Activated T-cell treated with anti-CD3 and anti-CD28 coated beads for 48 hours (primary cell): ENCODE data around the gene AFF1.
"Not testable (repeated sequence)": the region's sequence is repeated elsewhere in the genome, so short reads cannot be mapped to it uniquely, and the experiment has no call there.

ENCODE experiments used
- DNase-seq: peaks from one replicate; pipeline ENCODE4 v3.0.0-alpha.2; 2020; ENCODE audit warnings: low read depth

Gene AFF1

DNA sequence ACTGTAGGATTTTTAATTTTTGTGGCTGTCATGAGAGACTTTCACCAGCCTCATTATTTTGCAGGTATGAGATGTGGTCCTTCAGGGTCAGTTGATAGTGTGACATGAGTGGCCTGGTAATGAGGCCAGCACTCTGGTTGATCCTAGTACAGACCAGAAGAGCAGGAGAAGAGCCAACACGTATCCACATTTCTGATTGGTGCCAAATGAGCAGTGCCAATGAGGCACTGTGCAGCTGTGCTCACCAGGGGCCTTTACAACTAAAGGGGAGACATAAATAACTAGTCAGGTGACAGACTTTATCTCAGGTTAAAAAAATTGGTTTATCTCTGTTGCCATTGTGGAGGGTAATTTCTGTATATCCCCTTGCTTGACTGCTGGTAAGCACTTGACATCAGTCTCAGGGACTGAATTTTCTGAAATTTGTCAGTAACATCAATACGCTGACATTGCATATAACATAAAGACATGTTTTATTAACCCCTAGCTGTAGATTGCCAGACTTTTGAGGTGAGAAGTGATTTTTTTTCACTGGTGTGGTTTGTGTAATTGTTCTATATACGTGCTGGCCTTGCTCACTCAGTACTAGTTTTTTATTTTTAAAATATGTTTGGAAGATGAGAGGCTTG, 101.2 kb downstream of the AFF1 start:
- no peak for DNase-seq

GRCh38 chr4:87036713-87037112, 101.9 kb downstream of the AFF1 start:
- no peak for DNase-seq

DNA sequence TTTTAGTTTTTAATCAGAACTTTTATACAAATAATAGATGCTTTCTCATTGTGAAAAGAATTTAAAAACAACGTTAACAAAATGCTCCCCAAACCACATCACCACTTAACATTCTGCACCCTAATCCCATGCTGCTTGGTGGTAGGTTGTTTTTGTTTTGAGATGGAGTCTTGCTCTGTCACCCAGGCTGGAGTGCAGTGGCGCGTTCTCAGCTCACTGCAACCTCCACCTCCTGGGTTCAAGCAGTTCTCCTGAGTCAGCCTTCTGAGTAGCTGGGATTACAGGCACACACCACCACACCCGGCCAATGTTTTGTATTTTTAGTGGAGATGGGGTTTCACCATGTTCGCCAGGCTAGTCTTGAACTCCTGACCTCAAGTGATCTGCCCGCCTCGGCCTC, 102.4 kb downstream of the AFF1 start:
- not testable (repeated sequence) for DNase-seq

DNA sequence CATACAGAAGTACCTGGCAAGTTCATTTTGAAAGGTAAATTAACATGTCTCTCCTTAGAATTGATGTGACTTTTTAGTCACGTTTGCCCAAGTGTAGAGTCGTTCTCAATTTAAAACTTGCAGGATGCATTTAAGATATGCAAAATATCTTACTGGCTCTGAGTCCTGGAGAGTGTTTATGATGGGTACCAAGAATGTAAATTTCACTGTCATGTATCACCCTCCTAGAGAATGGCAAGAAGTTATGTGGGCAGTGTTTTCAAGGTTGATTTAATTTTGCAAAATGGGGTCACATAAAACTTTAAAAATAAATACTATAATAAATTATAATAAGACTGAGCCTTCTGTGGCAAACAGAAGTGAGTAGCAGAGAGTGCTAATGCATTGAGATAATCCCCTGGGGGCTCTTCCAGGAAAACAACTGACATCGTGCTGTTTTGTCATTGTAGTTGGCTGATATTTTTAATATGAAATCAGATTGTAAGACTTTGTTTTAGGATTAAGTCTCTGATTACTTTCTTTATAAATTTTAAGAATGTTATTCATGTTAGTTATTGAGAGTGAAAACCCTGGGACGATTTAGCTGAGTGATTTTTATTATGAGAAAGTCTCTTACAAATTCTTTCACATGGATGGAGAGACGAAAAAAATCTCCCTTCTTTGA, 103.0 kb downstream of the AFF1 start:
- no peak for DNase-seq

- no peak for DNase-seq
Measured at GRCh38 chr4:87038837-87039615, 104.2 kb downstream of the AFF1 start.

DNA sequence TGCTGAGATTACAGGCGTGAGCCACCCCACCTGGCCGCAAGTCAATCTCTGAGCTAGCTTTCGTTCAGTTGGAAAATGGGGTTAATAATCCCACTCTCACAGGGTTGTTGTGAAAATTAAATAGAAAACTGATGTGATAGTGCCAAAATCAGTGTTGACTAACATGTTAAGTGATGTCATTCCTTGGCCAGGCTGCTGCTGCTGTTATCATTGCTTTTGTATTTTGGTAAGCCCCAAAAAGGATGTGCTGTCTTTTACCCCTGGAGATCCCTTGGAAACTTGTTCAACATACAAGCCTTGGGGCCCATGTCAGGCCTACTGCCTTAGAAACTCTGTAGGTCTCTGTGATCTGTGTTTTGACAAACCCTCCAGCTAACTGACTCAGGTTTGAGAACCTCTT, 106.3 kb downstream of the AFF1 start:
- DNase-seq: no peak

- DNase-seq: no peak
Measured at GRCh38 chr4:87042221-87042620, 107.4 kb downstream of the AFF1 start.

- no peak for DNase-seq
Measured at GRCh38 chr4:87042986-87043820, 108.4 kb downstream of the AFF1 start.

- DNase-seq: no peak
Measured at GRCh38 chr4:87044511-87045233, 109.9 kb downstream of the AFF1 start.

- no peak for DNase-seq
Measured at GRCh38 chr4:87045234-87045558, 110.4 kb downstream of the AFF1 start.

GRCh38 chr4:87045659-87046058, 110.8 kb downstream of the AFF1 start:
- no peak for DNase-seq

- no peak for DNase-seq
Measured at GRCh38 chr4:87046121-87046551, 111.3 kb downstream of the AFF1 start.

GRCh38 chr4:87047281-87047798, 112.5 kb downstream of the AFF1 start:
- DNase-seq: no peak

- no peak for DNase-seq
Measured at GRCh38 chr4:87049508-87049907, 114.7 kb downstream of the AFF1 start.

DNA sequence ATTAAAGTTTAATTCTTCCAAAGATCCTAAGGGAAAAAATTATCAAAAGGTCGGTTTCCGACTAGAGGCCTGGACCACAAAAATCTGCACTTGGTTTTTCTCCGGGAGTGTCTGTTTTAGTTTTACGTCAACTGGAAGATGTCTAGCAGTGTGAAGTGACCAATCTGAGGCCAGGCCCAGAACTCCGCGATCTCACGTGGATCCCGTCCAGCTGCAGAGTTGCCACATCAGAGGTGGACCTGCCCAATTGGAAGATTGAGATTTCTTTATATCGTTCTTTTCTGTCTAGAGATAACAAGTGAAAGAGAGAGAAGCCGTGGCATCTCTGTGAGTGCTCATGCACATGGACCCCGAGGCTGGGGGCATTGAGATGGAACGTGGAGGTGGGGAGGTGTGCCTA, 115.8 kb downstream of the AFF1 start:
- DNase-seq: no peak

DNA sequence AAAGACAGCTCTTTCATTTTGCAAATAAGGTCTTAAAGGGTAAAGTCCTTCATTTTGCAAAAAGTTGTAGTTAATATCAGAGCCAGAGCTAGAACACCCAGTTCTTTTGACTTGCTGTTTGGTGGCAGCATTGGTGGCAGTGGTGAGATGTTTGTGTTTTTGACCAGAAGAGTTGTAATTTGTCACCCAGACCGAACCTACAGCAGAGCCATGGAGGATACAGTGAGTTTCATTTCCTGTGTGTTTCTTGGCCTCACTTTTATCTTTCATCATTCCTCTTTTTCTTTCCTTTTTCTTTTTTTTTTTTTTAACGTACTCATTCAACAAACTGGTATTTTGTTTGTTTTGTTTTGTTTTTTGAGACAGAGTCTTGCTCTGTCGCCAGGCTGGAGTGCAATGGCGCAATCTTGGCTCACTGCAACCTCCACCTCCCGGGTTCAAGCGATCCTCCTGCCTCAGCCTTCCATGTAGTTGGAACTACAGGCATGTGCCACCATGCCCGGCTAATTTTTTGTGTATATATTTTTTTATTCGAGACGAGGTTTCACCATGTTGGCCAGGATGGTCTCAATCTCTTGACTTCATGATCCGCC, 116.4 kb downstream of the AFF1 start:
- no peak for DNase-seq

GRCh38 chr4:87052615-87053014, 117.8 kb downstream of the AFF1 start:
- no peak for DNase-seq

DNA sequence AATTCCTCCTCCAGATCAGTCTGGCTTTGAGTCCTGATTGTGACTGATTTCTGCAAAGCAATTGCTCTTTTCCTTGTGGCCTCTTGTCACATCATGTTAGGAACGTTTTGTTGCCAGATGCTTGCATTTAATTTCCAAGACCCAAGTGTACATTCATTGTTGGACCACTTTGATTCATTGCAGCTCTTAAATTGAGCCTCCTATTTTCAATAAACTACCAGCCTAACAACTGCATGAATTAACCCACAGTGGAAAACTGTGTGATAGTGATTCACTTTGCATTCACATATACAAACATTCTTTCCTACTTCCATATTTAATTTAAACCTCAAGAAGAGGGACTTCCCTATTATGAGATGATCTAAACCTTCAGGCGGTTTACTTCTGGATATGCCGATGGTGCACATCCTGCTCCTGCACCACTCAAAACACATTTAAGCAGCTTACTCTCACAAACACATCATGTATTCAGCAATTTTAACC, 118.4 kb downstream of the AFF1 start:
- no peak for DNase-seq

DNA sequence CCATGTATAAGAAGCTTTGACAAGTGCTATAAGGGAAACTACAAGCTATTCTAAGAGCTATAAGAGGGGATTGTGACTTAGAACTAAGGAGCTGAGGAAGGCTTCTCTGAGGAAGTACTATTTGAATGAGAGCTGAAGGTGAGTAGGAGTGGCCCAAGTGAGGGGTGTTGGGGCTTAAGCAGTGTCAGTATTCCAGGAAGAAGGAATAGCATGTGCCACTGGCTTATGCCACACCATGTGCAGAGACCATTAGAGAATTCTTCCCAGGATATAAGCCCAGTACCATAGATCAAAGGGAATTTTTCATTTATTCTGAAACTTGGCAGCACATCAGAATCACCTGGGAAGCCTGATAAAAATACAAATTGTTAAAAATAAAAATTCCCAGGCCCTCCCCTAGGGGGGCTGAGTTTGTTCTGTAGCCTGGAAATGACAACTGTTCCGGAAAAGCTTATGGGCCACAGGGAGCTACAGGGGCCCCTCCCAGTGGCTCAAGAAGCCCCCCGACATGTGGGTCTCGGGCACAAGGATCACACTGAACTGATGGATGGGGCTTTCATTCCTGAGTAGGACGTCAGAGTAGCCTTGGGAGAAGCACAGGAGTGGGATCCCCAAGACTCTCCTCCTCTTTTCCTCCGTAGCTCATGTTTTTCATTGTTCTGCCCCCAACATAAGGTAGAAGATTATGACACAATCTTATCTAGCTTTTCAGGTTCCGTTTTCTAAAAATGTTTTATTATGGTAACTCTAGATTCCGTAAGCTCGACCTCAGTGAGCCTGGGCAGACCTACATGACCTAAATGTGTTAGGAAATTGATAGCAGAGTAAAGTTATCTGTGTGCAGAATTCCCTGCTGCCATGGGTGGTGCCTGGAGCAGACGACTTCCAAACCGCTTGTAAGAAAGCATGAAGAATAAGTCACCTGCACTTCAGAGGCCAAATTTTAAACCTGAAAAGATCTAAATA, 119.3 kb downstream of the AFF1 start:
- no peak for DNase-seq

GRCh38 chr4:87054900-87055299, 120.1 kb downstream of the AFF1 start:
- no peak for DNase-seq
